ENCODE data around the gene ZBTB18. TPM values are rescaled to one million over a fixed set of nuclear protein-coding genes. Genes with fewer than 3 reads are reported as not detected.

The ZBTB18 gene
- total RNA-seq, 6 donors from 2014 or later, result 14.8 to 29.7 (median 20.4) TPM

GRCh38 chr1:244092964-244093638 lies 42.0 kb downstream of the ZBTB18 start:
- Histone ChIP-seq H3K27me3 (no peaks in the 10 kb centered on the region), H3K27ac (no peak overlapping the region), H3K36me3 (no peaks in the 10 kb centered on the region), H3K9me3 (no peaks in the 10 kb centered on the region), H3K4me3 (no peak overlapping the region), H3K4me1 (no peaks in the 10 kb centered on the region)
- DNase-seq (no peak), ATAC-seq (ENCODE audit: low FRiP score in 2 of 2) (no peak)
- TF ChIP-seq, protein P1, sequence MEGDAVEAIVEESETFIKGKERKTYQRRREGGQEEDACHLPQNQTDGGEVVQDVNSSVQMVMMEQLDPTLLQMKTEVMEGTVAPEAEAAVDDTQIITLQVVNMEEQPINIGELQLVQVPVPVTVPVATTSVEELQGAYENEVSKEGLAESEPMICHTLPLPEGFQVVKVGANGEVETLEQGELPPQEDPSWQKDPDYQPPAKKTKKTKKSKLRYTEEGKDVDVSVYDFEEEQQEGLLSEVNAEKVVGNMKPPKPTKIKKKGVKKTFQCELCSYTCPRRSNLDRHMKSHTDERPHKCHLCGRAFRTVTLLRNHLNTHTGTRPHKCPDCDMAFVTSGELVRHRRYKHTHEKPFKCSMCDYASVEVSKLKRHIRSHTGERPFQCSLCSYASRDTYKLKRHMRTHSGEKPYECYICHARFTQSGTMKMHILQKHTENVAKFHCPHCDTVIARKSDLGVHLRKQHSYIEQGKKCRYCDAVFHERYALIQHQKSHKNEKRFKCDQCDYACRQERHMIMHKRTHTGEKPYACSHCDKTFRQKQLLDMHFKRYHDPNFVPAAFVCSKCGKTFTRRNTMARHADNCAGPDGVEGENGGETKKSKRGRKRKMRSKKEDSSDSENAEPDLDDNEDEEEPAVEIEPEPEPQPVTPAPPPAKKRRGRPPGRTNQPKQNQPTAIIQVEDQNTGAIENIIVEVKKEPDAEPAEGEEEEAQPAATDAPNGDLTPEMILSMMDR (IDR thresholded peaks at IDR 0.05), result no peak
- no peak for TF ChIP-seq POLR2A (IDR thresholded peaks at IDR 0.05)
- no peak for TF ChIP-seq EP300 (IDR thresholded peaks at IDR 0.05)
- no peak for TF ChIP-seq POLR2AphosphoS5 (IDR thresholded peaks at IDR 0.05)
- WGBS, 2 donors, result 80 to 82% methylated on average over 11 of the region's 11 CpGs

- Histone ChIP-seq H3K36me3 (no peaks in the 10 kb centered on the region), H3K9me3 (no peaks in the 10 kb centered on the region), H3K4me1 (no peaks in the 10 kb centered on the region), H3K4me3 (no peak overlapping the region), H3K27me3 (no peaks in the 10 kb centered on the region), H3K27ac (no peak overlapping the region)
- WGBS, 2 donors, result 87 to 89% methylated on average over 9 of the region's 9 CpGs
- no peak for DNase-seq
- ATAC-seq (ENCODE audit: low FRiP score in 2 of 2), result no peak
- TF ChIP-seq EP300 (IDR thresholded peaks at IDR 0.05), result no peak
- TF ChIP-seq, protein P1 (IDR thresholded peaks at IDR 0.05), result no peak
- TF ChIP-seq POLR2A (IDR thresholded peaks at IDR 0.05), result no peak
- no peak for TF ChIP-seq POLR2AphosphoS5 (IDR thresholded peaks at IDR 0.05)
Observed at GRCh38 chr1:244094880-244095528, 43.9 kb downstream of the ZBTB18 start.

DNA sequence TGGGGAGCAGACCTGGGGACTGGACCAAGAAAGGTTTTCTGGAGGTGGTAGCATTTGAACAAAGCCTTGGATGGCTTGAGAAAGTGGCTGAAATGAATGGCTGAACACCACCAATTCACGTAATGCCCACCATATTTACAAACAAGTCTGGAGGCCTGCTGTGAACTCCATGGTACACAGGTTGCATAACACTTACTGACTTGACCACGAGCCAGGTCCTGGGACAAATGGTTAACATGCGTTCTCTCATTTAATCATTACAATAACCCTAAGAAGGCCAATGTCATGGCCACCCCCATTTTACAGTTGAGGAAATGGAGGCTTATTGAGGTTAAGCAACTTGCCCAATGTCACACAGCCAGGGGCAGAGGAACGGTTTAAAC lies 44.4 kb downstream of the ZBTB18 start:
- Histone ChIP-seq H3K36me3 (no peaks in the 10 kb centered on the region), H3K27me3 (no peaks in the 10 kb centered on the region), H3K4me1 (peaks cover 0 to 2% (median 0%) of the 10 kb centered on the region in 4 donors), H3K27ac (no peak overlapping the region), H3K4me3 (no peak overlapping the region), H3K9me3 (no peaks in the 10 kb centered on the region)
- ATAC-seq (ENCODE audit: low FRiP score in 2 of 2), result no peak
- WGBS, 2 donors, result 88 to 93% methylated on average over 4 of the region's 4 CpGs
- DNase-seq, result no peak
- TF ChIP-seq EP300 (IDR thresholded peaks at IDR 0.05) (no peak), POLR2A (IDR thresholded peaks at IDR 0.05) (no peak), POLR2AphosphoS5 (IDR thresholded peaks at IDR 0.05) (no peak)
- TF ChIP-seq, protein P1 (IDR thresholded peaks at IDR 0.05), result no peak

GRCh38 chr1:244096066-244096610 lies 45.1 kb downstream of the ZBTB18 start:
- H3K4me3 ChIP-seq, result no peak overlapping the region
- H3K27me3 ChIP-seq, result no peaks in the 10 kb centered on the region
- no peaks in the 10 kb centered on the region for H3K9me3 ChIP-seq
- H3K36me3 ChIP-seq, result no peaks in the 10 kb centered on the region
- ATAC-seq (ENCODE audit: low FRiP score in 2 of 2), result no peak
- H3K4me1 ChIP-seq, result peaks cover 0 to 7% (median 2%) of the 10 kb centered on the region in 4 donors
- 91 to 93% methylated on average over 13 of the region's 13 CpGs for WGBS, 2 donors
- no peak overlapping the region for H3K27ac ChIP-seq
- TF ChIP-seq EP300 (IDR thresholded peaks at IDR 0.05) (no peak), POLR2A (IDR thresholded peaks at IDR 0.05) (no peak)
- TF ChIP-seq, protein P1 (IDR thresholded peaks at IDR 0.05), result no peak
- DNase-seq, result no peak

Measured in upper lobe of left lung (tissue), 6 donors.